Stomach (tissue), 4 donors: ENCODE results near the gene LGALS1.

Source experiments
- CTCF ChIP-seq, 7 experiments: fragments of 450-650 bp in 4 of 7; fragments of 200-600 bp in 3 of 7; sonication (generic) in 3 of 7; IDR thresholded peaks; one replicate each; pipeline ENCODE4 v1.5.1; 2016 to 2019; ENCODE audit warnings: antibody characterized with exemption in 7 of 7, control low read depth in 2 of 7, mild to moderate bottlenecking in 1 of 7
- EP300 ChIP-seq: sonication (generic); formaldehyde crosslinking; IDR thresholded peaks from one replicate; pipeline ENCODE4 v1.6.1; 2017; ENCODE audit warnings: antibody characterized with exemption

DNA sequence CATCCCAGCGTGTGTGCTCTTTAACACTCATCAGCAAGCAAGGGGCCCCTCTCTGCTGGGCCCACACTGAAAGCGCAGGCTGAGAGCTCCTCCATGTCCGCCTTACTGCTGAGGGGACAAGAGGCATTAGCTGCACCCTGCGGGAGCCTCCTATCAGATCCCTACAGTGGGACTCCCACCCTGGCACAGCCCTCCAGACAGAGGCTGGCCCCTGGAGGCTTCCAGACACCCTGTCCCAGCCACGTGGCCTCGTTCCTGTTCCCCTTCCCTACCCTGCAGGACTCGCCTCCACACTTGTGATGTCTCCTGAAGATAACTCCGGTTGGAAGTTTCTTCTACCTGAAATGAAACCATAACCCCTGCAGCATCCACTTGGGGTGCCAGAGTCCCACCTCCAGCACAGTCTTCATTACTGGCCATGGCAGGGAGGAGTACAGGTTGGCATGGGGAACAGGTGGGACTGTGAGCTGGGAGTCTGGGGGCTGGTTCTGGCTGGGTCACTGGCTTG, 41.0 kb upstream of the LGALS1 start:
- no peak for TF ChIP-seq CTCF (IDR thresholded peaks at IDR 0.05)
- no peak for TF ChIP-seq EP300
